ENCODE measurements around the gene MSRB1.

DNA sequence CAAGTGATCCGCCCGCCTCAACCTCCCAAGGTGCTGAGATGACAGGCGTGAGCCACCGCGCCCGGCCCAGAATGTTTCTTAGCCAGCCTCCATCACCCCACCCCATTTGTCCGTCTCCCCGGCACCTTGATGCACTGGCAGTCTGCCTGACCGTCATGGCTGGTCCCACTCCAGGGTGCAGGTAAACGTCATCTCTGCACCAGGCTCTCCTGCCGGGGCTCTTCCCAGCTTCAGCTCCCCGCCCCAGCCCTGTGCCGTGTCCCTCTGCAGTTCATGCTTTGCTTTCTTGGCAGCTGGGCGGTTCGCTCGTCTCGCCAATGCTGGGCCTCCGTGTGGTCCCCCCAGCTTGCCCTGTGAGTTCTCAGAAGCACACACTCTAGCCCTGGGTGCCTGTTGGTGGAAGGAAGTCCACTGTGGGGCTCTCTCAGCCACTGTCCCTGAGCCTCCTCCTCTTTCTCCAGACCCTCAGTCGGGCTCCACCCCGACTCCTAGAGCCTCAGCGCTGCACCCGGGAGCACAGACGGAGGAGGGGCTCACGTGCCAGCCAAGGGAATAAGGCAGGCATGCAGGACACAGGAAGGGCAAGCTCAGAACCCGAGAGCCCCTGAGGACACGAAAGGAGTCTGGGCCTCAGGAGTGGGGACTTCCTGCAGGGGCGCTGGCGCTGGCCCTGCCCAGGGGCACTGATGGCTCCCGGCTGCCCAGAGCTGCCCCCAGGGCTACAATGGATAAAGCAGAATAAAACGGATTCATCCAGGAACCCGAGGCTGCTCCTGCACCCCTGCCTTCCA lies 36.7 kb downstream of the MSRB1 start:
- TF ChIP-seq, protein P1, sequence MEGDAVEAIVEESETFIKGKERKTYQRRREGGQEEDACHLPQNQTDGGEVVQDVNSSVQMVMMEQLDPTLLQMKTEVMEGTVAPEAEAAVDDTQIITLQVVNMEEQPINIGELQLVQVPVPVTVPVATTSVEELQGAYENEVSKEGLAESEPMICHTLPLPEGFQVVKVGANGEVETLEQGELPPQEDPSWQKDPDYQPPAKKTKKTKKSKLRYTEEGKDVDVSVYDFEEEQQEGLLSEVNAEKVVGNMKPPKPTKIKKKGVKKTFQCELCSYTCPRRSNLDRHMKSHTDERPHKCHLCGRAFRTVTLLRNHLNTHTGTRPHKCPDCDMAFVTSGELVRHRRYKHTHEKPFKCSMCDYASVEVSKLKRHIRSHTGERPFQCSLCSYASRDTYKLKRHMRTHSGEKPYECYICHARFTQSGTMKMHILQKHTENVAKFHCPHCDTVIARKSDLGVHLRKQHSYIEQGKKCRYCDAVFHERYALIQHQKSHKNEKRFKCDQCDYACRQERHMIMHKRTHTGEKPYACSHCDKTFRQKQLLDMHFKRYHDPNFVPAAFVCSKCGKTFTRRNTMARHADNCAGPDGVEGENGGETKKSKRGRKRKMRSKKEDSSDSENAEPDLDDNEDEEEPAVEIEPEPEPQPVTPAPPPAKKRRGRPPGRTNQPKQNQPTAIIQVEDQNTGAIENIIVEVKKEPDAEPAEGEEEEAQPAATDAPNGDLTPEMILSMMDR (IDR thresholded peaks at IDR 0.05) = no peak
- TF ChIP-seq CHD2 (IDR thresholded peaks at IDR 0.05; ENCODE audit: low read length, partially characterized antibody) (no peak), POLR2A (IDR thresholded peaks at IDR 0.05; ENCODE audit: low read length) (no peak), RAD21 (conservative IDR thresholded peaks at IDR 0.05 in 1 of 2, IDR thresholded peaks at IDR 0.05 in 1 of 2) (no peak), ESRRA (IDR thresholded peaks at IDR 0.05; ENCODE audit: borderline replicate concordance, low read length) (no peak), RFX5 (IDR thresholded peaks at IDR 0.05) (no peak), JUNB (IDR thresholded peaks at IDR 0.05) (no peak)

Measured in A549 (cell line).